T-helper 2 cell (primary cell): ENCODE measurements around the gene ATAD2B.

Experiments used
- DNase-seq, 5 experiments: peaks; one replicate each; pipeline versions ENCODE4 v3.0.0 to v3.0.0-alpha.2; 2012 to 2022

The ATAD2B gene

GRCh38 chr2:23912054-23912453 lies 14.9 kb downstream of the ATAD2B start:
- DNase-seq: no peak

GRCh38 chr2:23905155-23905554 lies 21.8 kb downstream of the ATAD2B start:
- no peak for DNase-seq

- DNase-seq: no peak
Observed at GRCh38 chr2:23904692-23905091, 22.2 kb downstream of the ATAD2B start.

GRCh38 chr2:23904215-23904614 lies 22.7 kb downstream of the ATAD2B start:
- DNase-seq: no peak

GRCh38 chr2:23903034-23903433 lies 23.9 kb downstream of the ATAD2B start:
- no peak for DNase-seq

DNA sequence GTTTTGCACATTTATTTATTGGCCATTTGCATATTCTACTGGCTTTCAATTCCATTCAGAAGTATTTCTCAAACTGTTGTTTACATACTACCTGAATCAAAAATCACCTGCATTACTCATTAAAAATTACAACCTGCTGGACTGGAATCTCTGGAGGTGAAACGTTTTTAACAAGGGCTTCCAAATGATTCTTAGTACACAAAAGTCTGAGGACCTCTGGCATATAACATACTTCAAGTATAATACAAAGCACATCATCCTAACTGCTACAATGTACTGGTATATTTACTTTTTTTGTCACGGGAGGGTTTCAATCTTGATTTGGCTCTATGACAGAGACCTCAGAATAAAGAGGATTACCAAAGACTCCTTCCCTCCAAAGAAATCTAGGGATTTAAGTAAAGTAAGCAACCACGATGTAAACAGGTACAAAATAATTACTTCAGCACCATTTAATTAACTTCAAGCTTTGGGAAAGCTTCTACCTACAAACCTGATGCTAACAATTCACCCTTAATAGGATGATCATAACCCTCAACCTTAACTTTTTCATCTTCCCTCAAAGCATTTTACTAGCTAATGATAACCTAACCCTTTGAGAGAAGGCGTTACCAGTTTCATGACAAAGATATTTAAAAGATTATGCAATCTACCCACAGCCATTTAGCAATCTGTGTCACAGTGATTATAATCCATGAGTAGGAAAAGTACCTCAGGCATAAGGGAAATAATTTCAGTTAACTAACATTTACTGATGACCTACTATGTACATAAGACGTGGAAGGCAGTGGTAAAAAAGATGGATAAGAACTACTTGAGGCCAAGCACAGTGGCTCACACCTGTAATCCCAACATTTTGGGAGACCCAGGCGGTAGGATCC lies 24.7 kb downstream of the ATAD2B start:
- DNase-seq: no peak

DNA sequence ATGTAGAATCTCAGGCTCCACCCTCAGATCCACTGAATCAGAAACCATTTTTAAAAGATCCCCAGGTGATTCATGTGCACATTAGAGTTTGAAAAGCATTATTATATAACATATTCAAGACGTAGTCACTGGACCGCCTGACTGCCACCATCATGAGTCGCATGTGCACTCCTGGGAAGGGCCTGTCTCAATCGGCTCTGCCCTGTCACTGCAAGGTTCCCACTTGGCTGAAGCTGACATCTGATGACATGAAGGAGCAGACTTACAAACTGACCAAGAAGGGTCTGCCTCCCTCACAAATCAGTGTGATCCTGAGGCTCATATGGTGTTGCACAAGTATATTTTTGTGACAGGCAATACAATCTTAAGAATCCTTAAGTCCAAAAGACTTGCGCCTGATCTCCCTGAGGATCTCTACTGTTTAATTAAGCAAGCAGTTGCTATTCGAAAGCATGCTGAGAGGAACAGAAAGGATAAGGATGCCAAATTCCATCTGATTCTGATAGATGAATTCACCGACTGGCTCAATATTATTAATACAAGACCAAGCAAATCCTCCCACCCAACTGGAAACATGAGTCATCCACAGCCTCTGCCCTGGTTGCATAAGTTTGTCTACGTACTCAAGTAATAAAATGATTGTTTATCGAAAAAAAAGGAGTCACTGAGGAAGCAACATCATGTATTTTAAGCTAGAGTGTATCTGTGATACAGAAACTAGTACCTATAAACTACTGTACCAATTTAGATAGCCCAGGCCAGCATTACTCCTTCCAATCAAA lies 26.2 kb downstream of the ATAD2B start:
- DNase-seq: no peak

- no peak for DNase-seq
Observed at GRCh38 chr2:23900133-23900532, 26.8 kb downstream of the ATAD2B start.

GRCh38 chr2:23871206-23871605 lies 55.7 kb downstream of the ATAD2B start:
- DNase-seq: peak in 1 of 5 experiments; percentile 2

DNA sequence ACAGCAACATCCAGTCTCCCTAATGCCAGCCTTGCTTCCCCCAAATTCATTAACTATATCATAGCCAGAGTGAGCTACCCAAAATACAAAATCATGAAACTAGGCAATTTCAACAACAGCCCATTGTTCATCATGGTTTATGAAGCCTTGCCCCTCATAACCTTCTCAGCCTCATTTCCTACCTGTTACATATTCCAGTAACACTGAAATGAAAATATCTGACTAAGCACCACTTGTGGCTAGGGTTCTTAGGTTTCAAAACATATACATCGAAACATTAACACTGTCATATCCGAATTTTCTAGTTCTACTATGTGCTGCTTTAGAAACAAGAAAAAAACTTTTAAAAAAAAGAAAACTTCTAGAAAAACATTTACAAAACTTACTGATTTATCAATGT lies 59.5 kb downstream of the ATAD2B start:
- peak in 1 of 5 experiments; percentile 62 for DNase-seq

DNA sequence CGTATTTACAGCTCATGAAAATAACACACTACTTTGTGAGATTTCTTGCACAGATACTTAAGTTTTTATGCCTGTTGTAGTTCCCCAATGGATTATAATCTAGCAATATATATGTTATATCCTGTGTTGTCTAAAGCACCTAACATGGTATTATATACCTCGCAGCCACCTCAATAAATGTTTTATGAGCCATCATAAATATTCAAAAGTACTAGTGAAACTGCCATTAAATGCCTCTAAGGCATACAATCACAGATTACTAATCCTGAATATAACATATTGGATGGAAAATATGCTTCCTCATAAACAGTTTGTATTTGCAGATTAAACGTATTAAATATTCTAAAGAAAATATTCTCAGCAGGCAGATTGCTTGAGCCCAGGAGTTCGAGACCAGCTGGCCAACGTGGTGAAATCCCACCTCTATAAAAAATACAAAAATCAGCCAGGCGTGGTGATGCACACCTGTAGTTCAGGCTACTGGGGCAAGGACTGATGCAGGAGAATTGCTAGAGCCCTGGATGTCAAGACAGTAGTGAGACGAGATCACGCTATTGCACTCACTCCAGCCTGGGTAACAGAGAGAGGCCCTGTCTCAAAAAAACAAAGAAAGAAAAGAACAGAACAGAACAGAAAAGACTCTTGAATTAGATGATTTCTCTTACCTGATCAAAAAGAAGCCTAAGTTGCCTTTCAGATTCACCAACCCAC lies 64.1 kb downstream of the ATAD2B start:
- DNase-seq: no peak

DNA sequence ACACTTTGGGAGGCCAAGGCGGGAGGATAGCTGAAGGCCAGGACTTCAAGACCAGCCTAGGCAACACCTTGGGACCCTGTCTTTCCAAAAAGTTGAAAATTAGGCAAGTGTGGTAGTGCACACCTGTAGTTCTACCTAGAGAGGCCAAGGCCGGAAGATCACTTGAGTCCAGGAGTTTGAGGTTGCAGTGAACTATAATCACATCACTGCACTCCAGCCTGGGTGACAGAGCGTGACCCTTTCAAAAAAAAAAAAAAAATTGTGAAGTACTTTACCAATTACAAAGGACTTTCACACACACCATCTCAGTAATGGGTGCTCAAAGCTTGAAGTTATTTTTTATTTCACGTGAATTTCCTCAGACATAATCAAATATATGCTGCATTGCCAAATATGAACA lies 65.0 kb downstream of the ATAD2B start:
- DNase-seq: no peak

DNA sequence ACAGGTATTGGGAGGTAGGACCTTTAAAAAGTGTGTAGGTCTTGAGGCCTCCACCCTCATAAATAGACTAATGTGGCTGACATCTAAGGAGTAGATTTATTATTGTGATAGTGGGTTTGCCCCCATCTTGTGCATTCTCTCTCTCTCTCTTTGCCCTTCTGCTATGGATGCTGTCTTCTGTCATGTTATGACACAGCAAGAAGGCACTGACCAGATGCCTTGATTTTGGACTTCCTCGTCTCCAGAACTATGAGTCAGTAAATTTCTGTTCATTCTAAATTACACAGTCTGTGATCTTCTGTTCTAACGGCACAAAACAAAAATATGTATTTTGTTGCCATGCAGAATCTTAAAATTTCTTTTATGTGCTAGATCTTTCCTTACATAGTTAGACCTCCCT lies 66.9 kb downstream of the ATAD2B start:
- DNase-seq: no peak

DNA sequence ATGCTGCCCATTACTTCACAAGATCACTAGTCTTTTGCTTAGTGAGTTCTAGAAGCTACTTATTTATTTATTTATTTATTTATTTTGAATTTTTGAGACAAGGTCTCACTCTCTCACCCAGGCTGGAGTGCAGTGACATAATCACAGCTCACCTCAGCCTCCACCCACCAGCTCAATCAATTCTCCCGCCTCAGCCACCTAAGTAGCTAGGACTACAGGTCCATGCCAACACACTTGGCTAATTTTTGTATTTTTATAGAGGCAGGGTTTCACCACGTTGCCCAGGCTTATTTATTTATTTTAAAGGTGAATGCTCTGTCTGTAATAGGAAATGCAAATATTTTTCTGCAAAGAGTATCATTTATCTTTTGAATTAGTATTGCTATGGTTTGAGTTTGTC lies 67.7 kb downstream of the ATAD2B start:
- no peak for DNase-seq

DNA sequence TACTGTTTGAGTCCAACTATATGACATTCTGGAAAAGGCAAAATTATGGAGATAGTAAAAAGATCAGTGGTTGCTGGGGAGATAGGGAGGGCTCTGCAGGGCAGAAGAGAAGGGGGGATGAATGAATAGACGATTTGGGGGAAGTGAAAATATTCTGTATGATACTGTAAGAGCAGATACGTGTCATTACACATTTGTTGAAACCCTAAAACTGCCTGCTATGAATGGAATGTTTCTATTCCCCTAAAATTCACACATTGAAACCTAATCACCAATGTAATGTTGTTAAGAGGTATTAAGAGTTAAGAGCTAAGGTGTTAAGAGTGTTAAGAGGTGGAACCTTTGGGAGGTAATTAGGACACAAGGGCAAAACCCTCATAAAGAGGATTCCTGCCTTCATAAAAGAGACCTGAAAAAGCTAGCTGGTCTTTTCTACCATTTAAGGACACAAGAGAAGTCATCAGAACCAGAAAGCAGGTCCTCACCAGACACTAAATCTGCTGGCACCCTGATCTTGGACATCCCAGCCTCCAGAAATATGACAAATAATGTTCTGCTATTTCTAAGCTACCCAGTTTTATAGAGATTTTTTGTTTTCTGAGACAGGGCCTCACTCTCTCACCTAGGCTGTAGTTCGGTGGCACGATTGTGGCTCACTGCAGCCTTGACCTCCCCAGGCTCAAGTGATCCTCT lies 76.2 kb downstream of the ATAD2B start:
- DNase-seq: no peak

- no peak for DNase-seq
Observed at GRCh38 chr2:23844905-23845304, 82.0 kb downstream of the ATAD2B start.

GRCh38 chr2:23843051-23843976 lies 83.6 kb downstream of the ATAD2B start:
- DNase-seq: no peak

- no peak for DNase-seq
Observed at GRCh38 chr2:23839919-23840578, 86.9 kb downstream of the ATAD2B start.

DNA sequence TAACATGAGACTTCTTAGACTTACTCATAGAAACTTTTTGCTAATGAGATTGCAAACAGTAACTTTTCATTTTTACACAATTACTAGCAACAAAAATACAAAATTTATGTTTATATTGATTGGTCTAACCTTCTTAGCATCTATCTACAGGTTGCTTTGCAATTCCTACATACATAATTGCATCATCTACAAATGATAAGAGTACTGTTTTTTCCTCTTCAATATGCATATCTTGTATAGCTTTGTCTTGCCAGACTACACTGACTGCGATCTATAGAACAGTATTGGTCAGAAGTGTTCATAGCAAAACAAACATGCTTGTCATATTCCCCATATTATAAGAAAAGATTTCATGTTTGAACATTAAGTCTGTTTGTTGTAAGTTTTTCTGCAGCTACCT lies 87.9 kb downstream of the ATAD2B start:
- DNase-seq: no peak

DNA sequence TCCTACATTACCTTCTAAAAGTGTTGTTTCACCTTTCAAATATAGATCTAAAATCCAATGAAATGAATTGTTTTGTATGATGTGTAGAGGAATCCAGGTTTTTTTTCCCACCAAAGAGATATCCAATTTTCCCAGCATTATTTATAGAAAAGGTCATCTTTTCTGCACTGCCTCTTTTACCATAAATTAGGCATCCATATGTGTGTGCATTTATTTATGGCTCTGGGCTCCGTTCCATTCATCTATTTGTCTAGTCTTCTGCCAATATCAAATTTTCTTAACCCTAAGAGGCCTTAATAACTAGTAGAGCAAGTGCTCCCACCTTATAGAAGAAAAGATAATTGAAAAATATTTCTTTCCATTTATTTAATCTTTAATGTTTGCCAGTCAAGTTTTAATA lies 88.3 kb downstream of the ATAD2B start:
- DNase-seq: no peak

GRCh38 chr2:23837871-23838270 lies 89.1 kb downstream of the ATAD2B start:
- DNase-seq: no peak
